Upper lobe of left lung (tissue), 6 donors: ENCODE data around the gene CIBAR2. TPM values are rescaled to one million over a fixed set of nuclear protein-coding genes. Genes with fewer than 3 reads are reported as not detected.
A peak's percentile ranks its signal among the peaks of the same experiment; 100 is the strongest.

ENCODE experiments used
- ATAC-seq, 2 donors: fragments of 200-7000 bp; cut with Tn5 transposase; one replicate each; pipeline ENCODE4 v1.9.1; 2022; ENCODE audit warnings: mild to moderate bottlenecking in 2 of 2, moderate library complexity in 2 of 2; ENCODE audit not compliant: low FRiP score in 2 of 2
- DNase-seq, 2 donors: peaks; one replicate each; pipeline ENCODE4 v3.0.0-alpha.2; 2019 to 2020
- H3K27ac ChIP-seq, 4 donors: fragments of 200-600 bp; sonication (generic); one replicate each; pipeline ENCODE4 v1.5.1; 2016 to 2019
- H3K27me3 ChIP-seq, 4 donors: fragments of 200-600 bp; sonication (generic); one replicate each; pipeline ENCODE4 v1.5.1; 2017 to 2019
- H3K36me3 ChIP-seq, 4 donors: fragments of 200-600 bp; sonication (generic); one replicate each; pipeline ENCODE4 v1.5.1; 2016 to 2019
- H3K4me1 ChIP-seq, 4 donors: fragments of 200-600 bp; sonication (generic); one replicate each; pipeline ENCODE4 v1.5.1; 2018 to 2019
- H3K4me3 ChIP-seq, 4 donors: fragments of 200-600 bp; sonication (generic); one replicate each; pipeline ENCODE4 v1.5.1; 2017 to 2019; ENCODE audit warnings: mild to moderate bottlenecking in 2 of 4, moderate library complexity in 1 of 4
- H3K9me3 ChIP-seq, 4 donors: fragments of 200-600 bp; sonication (generic); one replicate each; pipeline ENCODE4 v1.5.1; 2018 to 2019
- EP300 ChIP-seq, 4 donors: sonication (generic); formaldehyde crosslinking; IDR thresholded peaks; one replicate each; pipeline ENCODE4 v1.5.1; 2017; ENCODE audit warnings: antibody characterized with exemption in 4 of 4, control low read depth in 2 of 4
- POLR2A ChIP-seq, 4 donors: fragments of 450-650 bp; IDR thresholded peaks; one replicate each; pipeline ENCODE4 v1.5.1; 2016 to 2017; ENCODE audit warnings: antibody characterized with exemption in 4 of 4, mild to moderate bottlenecking in 2 of 4
- POLR2AphosphoS5 ChIP-seq, 2 donors: sonication (generic); formaldehyde crosslinking; IDR thresholded peaks; one replicate each; pipeline ENCODE4 v1.5.1; 2017; ENCODE audit warnings: antibody characterized with exemption in 2 of 2
- WGBS, 2 donors: methylation state at CpG; one replicate each; pipeline ENCODE4 v1.1.5; 2017 to 2018; 5-methylcytosine and 5-hydroxymethylcytosine counted together
- total RNA-seq, 6 donors: library from RNA; depleted of rRNA in 4 of 6; stranded (reverse); fragments of >200 nt in 4 of 6; gene quantifications; one replicate each; pipeline versions ENCODE4 v1.1.0 to v1.2.1, GENCODE V29; 2016 to 2021
- TF ChIP-seq, protein P1 (sequence below), 6 experiments: fragments of 450-650 bp in 4 of 6; fragments of 200-600 bp in 2 of 6; sonication (generic) in 2 of 6; IDR thresholded peaks; one replicate each; pipeline ENCODE4 v1.5.1; 2016 to 2019; ENCODE audit warnings: antibody characterized with exemption in 6 of 6
- donor health status: DM: no; HTN: no; CAD: no; lungs with moderate emphysema.
- donor health status: DM: no; HTN: yes; CAD: no; lungs with severe emphysema.

CIBAR2 gene
- total RNA-seq, 6 donors from 2014 or later: 0.40 to 35.6 (median 9.9) TPM

DNA sequence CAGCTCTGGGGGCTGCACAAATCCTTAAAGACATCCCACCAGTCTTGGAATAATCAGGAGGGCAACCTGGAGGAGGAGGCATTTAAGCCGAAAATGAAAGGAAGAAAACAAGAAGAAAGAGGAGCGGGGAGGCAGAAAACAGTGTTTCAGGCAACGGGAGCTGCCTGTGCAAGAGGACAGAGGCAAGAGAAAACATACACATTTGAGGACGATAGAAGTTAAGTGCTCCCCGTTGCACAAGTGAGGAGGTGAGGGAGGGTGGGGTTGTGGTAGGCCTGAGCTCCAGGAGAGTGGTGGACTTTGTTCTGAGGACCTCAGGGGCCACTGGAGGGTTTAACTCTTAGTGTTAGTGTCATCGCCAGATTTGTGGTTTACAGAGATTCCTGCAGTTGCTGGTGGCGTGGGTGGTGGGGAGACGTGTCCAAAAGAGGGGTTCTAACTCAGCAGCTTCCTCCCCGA lies 27.6 kb upstream of the CIBAR2 start:
- ATAC-seq (no peak), DNase-seq (no peak)
- Histone ChIP-seq H3K27ac (no peak overlapping the region), H3K36me3 (no peaks in the 10 kb centered on the region), H3K9me3 (no peaks in the 10 kb centered on the region), H3K27me3 (no peaks in the 10 kb centered on the region), H3K4me1 (peaks cover 30 to 41% (median 39%) of the 10 kb centered on the region in 4 donors), H3K4me3 (no peak overlapping the region)
- WGBS, 2 donors: 75 to 78% methylated on average over 9 of the region's 9 CpGs
- TF ChIP-seq, protein P1, sequence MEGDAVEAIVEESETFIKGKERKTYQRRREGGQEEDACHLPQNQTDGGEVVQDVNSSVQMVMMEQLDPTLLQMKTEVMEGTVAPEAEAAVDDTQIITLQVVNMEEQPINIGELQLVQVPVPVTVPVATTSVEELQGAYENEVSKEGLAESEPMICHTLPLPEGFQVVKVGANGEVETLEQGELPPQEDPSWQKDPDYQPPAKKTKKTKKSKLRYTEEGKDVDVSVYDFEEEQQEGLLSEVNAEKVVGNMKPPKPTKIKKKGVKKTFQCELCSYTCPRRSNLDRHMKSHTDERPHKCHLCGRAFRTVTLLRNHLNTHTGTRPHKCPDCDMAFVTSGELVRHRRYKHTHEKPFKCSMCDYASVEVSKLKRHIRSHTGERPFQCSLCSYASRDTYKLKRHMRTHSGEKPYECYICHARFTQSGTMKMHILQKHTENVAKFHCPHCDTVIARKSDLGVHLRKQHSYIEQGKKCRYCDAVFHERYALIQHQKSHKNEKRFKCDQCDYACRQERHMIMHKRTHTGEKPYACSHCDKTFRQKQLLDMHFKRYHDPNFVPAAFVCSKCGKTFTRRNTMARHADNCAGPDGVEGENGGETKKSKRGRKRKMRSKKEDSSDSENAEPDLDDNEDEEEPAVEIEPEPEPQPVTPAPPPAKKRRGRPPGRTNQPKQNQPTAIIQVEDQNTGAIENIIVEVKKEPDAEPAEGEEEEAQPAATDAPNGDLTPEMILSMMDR (IDR thresholded peaks at IDR 0.05): no peak

DNA sequence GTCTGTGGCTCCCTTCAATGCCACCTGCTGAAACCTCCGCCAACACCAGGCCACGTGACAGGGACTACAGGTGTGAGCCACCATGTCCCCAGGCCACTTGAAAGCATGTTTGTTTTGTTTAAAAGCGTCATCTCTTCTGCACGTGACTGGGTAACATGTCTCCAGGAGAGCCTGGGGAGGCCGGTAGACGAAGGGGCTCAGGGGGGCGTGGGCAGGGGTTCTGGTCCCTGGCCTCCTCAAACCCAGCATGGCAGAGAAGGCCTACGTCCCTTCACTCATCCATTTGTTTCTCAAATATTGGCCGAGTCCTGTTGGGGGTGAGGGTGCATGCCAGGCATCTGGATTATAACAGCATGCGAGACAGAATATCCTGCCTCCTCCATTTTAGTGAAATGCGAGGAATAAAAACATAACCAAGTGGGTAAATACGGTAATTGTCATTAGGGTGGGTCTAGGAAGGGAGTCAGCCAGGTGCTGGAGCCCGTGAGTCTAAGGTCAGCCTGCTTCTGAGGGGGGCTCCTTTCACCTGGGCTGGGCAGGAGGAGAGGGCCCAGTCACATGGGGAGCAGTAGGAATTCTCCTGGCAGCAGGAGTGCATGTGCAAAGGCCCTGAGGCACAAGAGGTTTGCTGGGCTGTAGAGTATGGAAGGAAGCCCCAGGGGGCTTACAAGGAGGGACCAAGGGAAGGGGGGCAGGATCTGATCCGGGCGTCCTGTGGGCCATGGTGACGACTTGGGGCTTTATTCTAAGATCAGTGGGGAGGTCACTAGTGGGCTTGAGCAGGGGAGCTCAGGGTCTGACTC lies 26.8 kb upstream of the CIBAR2 start:
- 82 to 91% methylated on average over 15 to 16 of the region's 16 CpGs for WGBS, 2 donors
- DNase-seq: no peak
- no peak for ATAC-seq
- Histone ChIP-seq H3K27ac (no peak overlapping the region), H3K4me1 (peaks cover 31 to 41% (median 36%) of the 10 kb centered on the region in 4 donors), H3K4me3 (no peak overlapping the region), H3K36me3 (no peaks in the 10 kb centered on the region), H3K27me3 (no peaks in the 10 kb centered on the region), H3K9me3 (no peaks in the 10 kb centered on the region)
- TF ChIP-seq POLR2A (IDR thresholded peaks at IDR 0.05) (no peak), POLR2AphosphoS5 (IDR thresholded peaks at IDR 0.05) (no peak), EP300 (IDR thresholded peaks at IDR 0.05) (no peak)
- TF ChIP-seq, protein P1 (IDR thresholded peaks at IDR 0.05): no peak

DNA sequence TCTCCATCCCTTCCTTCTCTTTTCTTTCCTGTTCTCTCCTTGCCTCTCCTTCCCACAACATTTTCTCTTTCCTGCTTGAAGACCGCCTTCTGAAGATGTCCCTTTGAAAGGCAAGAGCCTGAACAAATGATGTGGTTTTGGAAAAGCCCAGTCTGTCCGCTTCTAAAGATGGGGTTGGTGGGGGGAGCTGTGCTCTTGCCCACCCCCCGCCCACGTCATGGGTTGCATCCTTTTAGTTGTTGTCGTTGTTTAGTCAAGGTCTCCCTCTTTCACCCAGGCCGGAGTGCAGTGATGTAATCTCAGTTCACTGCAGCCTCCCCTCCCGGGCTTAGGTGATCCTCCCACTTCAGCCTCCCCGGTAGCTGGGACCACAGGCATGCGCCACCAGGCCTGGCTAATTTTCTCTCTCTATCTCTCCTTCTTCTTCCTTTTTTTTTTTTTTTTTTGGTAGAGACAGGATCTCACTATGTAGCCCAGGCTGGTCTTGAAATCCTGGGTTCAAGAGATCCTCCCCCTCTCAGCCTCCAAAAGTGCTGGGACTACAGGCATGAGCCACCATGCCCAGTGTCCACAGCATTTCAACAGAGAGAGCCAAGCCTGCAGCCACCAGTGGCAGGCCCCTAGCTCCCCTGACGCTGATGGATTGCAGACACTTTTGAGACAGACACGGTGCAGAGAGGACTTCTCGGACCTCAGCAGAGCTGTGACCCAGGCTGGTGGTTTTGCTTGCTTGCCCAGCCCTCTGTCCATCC lies 26.0 kb upstream of the CIBAR2 start:
- WGBS, 2 donors: 73 to 79% methylated on average over 12 of the region's 12 CpGs
- no peak for ATAC-seq
- peaks cover 28 to 39% (median 33%) of the 10 kb centered on the region in 4 donors for H3K4me1 ChIP-seq
- no peaks in the 10 kb centered on the region for H3K27me3 ChIP-seq
- no peaks in the 10 kb centered on the region for H3K9me3 ChIP-seq
- DNase-seq: no peak
- TF ChIP-seq POLR2AphosphoS5 (IDR thresholded peaks at IDR 0.05) (no peak), POLR2A (IDR thresholded peaks at IDR 0.05) (no peak), EP300 (IDR thresholded peaks at IDR 0.05) (no peak)
- TF ChIP-seq, protein P1 (IDR thresholded peaks at IDR 0.05): no peak
- peak overlapping the region; percentile 4 to 89 (median 77) for H3K27ac ChIP-seq
- peak overlapping the region in 3 of 4 donors; percentile 18 to 45 (median 38) for H3K4me3 ChIP-seq
- H3K36me3 ChIP-seq: no peaks in the 10 kb centered on the region

DNA sequence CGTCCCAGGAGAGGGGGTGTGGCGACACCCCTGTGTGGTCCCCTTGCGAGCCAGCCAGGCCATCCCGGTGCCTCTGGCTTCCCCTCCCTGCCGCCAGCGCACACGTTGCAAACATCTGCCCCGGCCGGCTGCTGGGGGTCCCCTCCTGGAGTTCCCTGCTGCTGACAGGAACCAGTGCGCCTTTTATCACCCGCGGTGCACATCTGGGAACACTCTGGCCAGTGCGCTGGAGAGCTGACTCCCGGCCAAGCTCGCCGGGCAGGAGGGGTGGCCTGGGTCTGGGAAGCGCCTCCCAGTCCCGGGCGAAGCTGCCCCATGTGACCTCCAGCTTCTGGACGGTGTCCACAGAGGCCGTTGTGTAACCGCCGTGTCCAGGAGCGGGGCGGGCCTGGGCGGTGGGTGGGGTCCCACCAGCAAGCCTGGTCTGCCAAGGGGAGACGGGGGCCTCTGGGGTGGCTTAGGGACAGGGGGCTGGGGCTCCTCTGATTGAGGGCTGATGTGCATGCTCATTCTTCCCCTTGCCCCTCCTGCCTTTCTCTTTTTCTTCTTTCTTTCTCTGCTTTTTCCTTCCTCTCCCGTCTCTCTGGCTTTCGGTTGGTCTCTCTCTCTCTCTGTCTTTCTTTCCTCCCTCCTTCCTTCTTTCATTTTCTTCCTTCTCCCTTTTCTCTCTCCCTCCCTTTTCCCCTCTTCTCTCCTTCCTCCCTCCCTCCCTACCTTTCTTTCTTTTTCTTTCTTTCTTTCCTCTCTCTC lies 25.2 kb upstream of the CIBAR2 start:
- ATAC-seq: peak; percentile 91 to 93
- no peaks in the 10 kb centered on the region for H3K27me3 ChIP-seq
- no peaks in the 10 kb centered on the region for H3K36me3 ChIP-seq
- H3K27ac ChIP-seq: peak overlapping the region; percentile 67 to 89 (median 80)
- TF ChIP-seq POLR2AphosphoS5 (IDR thresholded peaks at IDR 0.05): peak; percentile 69 to 89
- TF ChIP-seq POLR2A (IDR thresholded peaks at IDR 0.05): peak in 1 of 4 donors; percentile 62
- TF ChIP-seq, protein P1 (IDR thresholded peaks at IDR 0.05): no peak
- peak in 1 of 4 donors; percentile 76 for TF ChIP-seq EP300 (IDR thresholded peaks at IDR 0.05)
- H3K9me3 ChIP-seq: no peaks in the 10 kb centered on the region
- H3K4me3 ChIP-seq: peak overlapping the region in 3 of 4 donors; percentile 18 to 45 (median 38)
- DNase-seq: peak; percentile 94 to 95
- peaks cover 28 to 39% (median 33%) of the 10 kb centered on the region in 4 donors for H3K4me1 ChIP-seq
- WGBS, 2 donors: 1 to 2% methylated on average over 8 to 24 of the region's 29 CpGs
